HL-60 (cell line): Measurements from ENCODE around the gene HBD.

Source experiments
- DNase-seq, 2 experiments: peaks; one replicate each; pipeline ENCODE4 v3.0.0-alpha.2; 2010 to 2020; ENCODE audit warnings: low read depth in 1 of 2, low spot score in 1 of 2
- H3K27ac ChIP-seq: fragments of 250-450 bp; sonication (Bioruptor Pico); replicated peaks from 2 replicates; pipeline ENCODE4 v1.5.1; 2020; ENCODE audit warnings: mild to moderate bottlenecking, moderate library complexity
- H3K27me3 ChIP-seq: fragments of 250-450 bp; sonication (Bioruptor Pico); 2 replicates; pipeline ENCODE4 v1.5.1; 2021; ENCODE audit warnings: mild to moderate bottlenecking, moderate library complexity; ENCODE audit not compliant: insufficient read depth, poor library complexity, severe bottlenecking
- H3K4me3 ChIP-seq: replicated peaks from 2 replicates; pipeline ENCODE4 v1.5.1; 2011; ENCODE audit warnings: mild to moderate bottlenecking, control low read depth, low read length; ENCODE audit not compliant: insufficient read depth
- CTCF ChIP-seq: IDR thresholded peaks from one replicate; pipeline ENCODE4 v1.5.1; 2011; ENCODE audit warnings: low read length, control low read depth, inconsistent platforms; ENCODE audit not compliant: insufficient read depth
- GABPA ChIP-seq: IDR thresholded peaks from 2 replicates; pipeline ENCODE4 v1.6.1; 2012; ENCODE audit warnings: low read depth
- POLR2AphosphoS5 ChIP-seq: IDR thresholded peaks from 2 replicates; pipeline ENCODE4 v1.6.1; 2012; ENCODE audit warnings: low read depth
- REST ChIP-seq: IDR thresholded peaks from 2 replicates; pipeline ENCODE4 v1.6.1; 2012; ENCODE audit warnings: low read depth; ENCODE audit not compliant: insufficient replicate concordance
- SPI1 ChIP-seq: IDR thresholded peaks from 2 replicates; pipeline ENCODE4 v1.6.1; 2012; ENCODE audit warnings: low read depth, mild to moderate bottlenecking, borderline replicate concordance

Gene HBD

GRCh38 chr11:5247472-5248192 is 13.3 kb upstream of the HBD start:
- DNase-seq: no peak
- Histone ChIP-seq H3K27me3 (no peaks in the 10 kb centered on the region), H3K4me3 (no peak overlapping the region), H3K27ac (no peak overlapping the region)
- TF ChIP-seq POLR2AphosphoS5 (no peak), GABPA (no peak), SPI1 (no peak), REST (no peak), CTCF (no peak)

DNA sequence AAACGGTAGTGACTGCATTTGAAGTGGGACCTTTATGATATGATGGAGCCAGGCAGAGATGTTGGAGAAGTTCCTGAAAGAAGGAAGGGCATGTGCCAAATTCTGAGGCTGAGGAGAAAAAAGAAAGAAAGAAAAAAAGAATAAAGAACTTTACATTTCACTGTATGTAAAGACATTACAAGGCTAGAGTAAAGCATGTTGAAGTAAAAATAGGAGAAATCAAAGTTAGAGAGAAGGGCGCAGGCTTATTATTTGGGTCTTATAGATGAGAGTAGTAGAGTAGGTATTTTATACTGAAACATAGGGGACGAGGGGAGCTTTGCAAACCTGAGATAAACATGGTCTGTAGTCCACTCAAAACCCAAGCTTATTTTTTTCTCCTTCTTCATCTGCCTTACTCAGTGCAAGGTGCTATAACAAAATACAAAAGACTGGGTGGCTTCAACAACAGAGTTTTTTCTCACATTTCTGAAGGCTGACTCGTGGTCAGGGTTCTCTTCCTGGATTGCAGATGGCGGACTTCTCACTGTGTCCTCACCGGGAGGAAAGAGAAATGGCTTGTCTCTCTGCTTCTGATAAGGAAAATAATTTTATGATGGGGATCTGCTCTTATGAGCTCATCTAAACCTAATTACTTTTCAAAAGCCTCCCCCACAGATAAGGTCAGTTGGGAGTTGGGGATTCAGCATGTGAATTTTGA is 12.6 kb upstream of the HBD start:
- no peak for TF ChIP-seq GABPA
- TF ChIP-seq POLR2AphosphoS5: no peak
- TF ChIP-seq CTCF: no peak
- no peak for TF ChIP-seq REST
- TF ChIP-seq SPI1: no peak
- no peak overlapping the region for H3K4me3 ChIP-seq
- no peaks in the 10 kb centered on the region for H3K27me3 ChIP-seq
- DNase-seq: no peak
- H3K27ac ChIP-seq: no peak overlapping the region

DNA sequence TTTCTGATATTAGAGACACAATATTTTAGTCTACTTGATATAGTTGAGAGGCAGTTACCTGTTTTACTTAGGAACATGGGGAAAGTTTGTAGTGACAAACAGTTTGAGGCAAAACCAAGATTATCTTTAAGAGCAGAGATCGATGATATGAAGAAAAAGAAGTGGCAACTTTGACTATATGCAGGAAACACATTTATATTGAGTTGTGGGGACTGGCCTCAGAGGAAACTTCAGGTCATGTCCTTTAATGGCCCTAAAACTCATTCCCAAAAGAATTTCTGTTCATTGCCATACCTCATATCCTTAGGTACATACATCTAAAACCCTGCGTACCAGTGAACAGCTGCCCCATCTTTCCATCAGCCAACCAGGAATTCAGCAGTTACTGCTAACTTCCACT is 10.9 kb upstream of the HBD start:
- Histone ChIP-seq H3K27me3 (no peaks in the 10 kb centered on the region), H3K27ac (no peak overlapping the region), H3K4me3 (no peak overlapping the region)
- no peak for TF ChIP-seq SPI1
- no peak for TF ChIP-seq GABPA
- no peak for TF ChIP-seq CTCF
- no peak for TF ChIP-seq POLR2AphosphoS5
- no peak for TF ChIP-seq REST
- no peak for DNase-seq
